ENCODE data around the gene ZDHHC11B. TPM values are rescaled to one million over a fixed set of nuclear protein-coding genes. Genes with fewer than 3 reads are reported as not detected.

ZDHHC11B gene
- total RNA-seq, 1 experiment from 2014 or later, result 1.4 TPM

- Histone ChIP-seq H3K23ac (ENCODE audit: insufficient read length, low read depth, low read length) (no peak overlapping the region), H3K18ac (ENCODE audit: insufficient read length, low read depth, low read length) (no peak overlapping the region), H3K27ac (ENCODE audit: insufficient read length, low read depth, low read length) (no peak overlapping the region), H3K27me3 (ENCODE audit: insufficient read depth, low read length) (no peaks in the 10 kb centered on the region), H3K4me2 (ENCODE audit: insufficient read depth, insufficient read length, low read length) (no peak overlapping the region), H3K9me3 (ENCODE audit: control insufficient read depth, low read depth, low read length) (no peaks in the 10 kb centered on the region), H3K9ac (ENCODE audit: extremely low read depth, insufficient read length, low read length) (no peak overlapping the region), H3K14ac (ENCODE audit: insufficient read depth, low read length) (no peak overlapping the region), H2BK15ac (ENCODE audit: low read depth, low read length) (no peak overlapping the region), H3K79me1 (ENCODE audit: insufficient read depth, low read depth, low read length, poor library complexity, severe bottlenecking) (no peaks in the 10 kb centered on the region), H2BK5ac (ENCODE audit: insufficient read length, low read length) (no peak overlapping the region), H3K4me1 (ENCODE audit: insufficient read depth, low read length) (no peaks in the 10 kb centered on the region), H4K5ac (ENCODE audit: insufficient read length, low read depth, low read length) (no peak overlapping the region), H2BK20ac (ENCODE audit: low read depth, low read length, poor library complexity, severe bottlenecking) (no peak overlapping the region), H3K23me2 (ENCODE audit: insufficient read length, low read depth, low read length, poor library complexity, severe bottlenecking) (no peaks in the 10 kb centered on the region), H3K79me2 (ENCODE audit: insufficient read depth, low read length) (no peaks in the 10 kb centered on the region), H2BK120ac (ENCODE audit: low read depth, low read length, poor library complexity, severe bottlenecking) (no peak overlapping the region), H2AK5ac (ENCODE audit: insufficient read length, low read length) (no peak overlapping the region), H3K4ac (ENCODE audit: low read depth, low read length) (no peak overlapping the region), H4K20me1 (ENCODE audit: control insufficient read depth, insufficient read depth, insufficient read length) (no peaks in the 10 kb centered on the region), H4K91ac (ENCODE audit: insufficient read length, low read depth, low read length) (no peak overlapping the region), H2BK12ac (ENCODE audit: insufficient read length, low read depth, low read length) (no peak overlapping the region), H2AFZ (ENCODE audit: low read length) (no peak overlapping the region), H3T11ph (ENCODE audit: low read length) (no peak overlapping the region), H3K56ac (ENCODE audit: insufficient read length, low read depth, low read length) (no peak overlapping the region), H4K8ac (replicated peaks; ENCODE audit: insufficient read length, low read depth, low read length) (no peak overlapping the region)
- peaks cover 6 to 31% (median 23%) of the 10 kb centered on the region in 3 experiments for H3K36me3 Mint-ChIP-seq (ENCODE audit: insufficient read depth in 1 of 3, low read depth in 3 of 3)
- no peak overlapping the region for H3K4me3 Mint-ChIP-seq
- peaks cover 6 to 7% of the 10 kb centered on the region in 2 experiments; a peak in 3 of 4 replicates for H3K4me1 Mint-ChIP-seq
- H3K9me3 Mint-ChIP-seq, result no peaks in the 10 kb centered on the region
- no peak for TF ChIP-seq CTCF (conservative IDR thresholded peaks at IDR 0.05)
- no CpG with 5 or more reads among the region's 15 CpGs for WGBS (ENCODE audit: extremely low coverage, insufficient read length, low lambda C conversion rate)
- no peak for DNase-seq
- no peak overlapping the region for H3K27ac Mint-ChIP-seq
- no peaks in the 10 kb centered on the region for H3K27me3 Mint-ChIP-seq (ENCODE audit: low read depth)
Observed at GRCh38 chr5:816176-816575, 31.6 kb upstream of the ZDHHC11B start.
